Measurements from ENCODE around the gene POLDIP2.

Gene POLDIP2

DNA sequence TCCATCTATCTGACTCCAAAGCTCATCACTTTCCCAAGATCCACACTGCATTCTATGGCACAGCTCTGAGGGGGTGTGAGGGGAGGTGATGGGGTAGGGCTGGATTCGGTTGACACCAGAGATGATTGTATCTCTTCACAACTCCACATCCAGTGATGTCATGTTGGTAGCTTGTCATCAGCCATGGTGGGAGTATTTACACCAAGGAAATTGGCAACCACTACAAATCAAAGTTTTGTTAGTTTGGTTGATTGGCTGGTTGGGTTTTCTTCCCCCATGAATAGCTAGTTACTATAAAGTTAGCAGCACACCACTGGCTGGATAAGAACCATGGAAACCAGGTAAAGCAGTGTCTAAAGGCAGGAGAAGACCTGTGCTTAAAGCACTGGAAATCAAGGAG is 33.7 kb upstream of the POLDIP2 start:
- TF ChIP-seq, protein P1, sequence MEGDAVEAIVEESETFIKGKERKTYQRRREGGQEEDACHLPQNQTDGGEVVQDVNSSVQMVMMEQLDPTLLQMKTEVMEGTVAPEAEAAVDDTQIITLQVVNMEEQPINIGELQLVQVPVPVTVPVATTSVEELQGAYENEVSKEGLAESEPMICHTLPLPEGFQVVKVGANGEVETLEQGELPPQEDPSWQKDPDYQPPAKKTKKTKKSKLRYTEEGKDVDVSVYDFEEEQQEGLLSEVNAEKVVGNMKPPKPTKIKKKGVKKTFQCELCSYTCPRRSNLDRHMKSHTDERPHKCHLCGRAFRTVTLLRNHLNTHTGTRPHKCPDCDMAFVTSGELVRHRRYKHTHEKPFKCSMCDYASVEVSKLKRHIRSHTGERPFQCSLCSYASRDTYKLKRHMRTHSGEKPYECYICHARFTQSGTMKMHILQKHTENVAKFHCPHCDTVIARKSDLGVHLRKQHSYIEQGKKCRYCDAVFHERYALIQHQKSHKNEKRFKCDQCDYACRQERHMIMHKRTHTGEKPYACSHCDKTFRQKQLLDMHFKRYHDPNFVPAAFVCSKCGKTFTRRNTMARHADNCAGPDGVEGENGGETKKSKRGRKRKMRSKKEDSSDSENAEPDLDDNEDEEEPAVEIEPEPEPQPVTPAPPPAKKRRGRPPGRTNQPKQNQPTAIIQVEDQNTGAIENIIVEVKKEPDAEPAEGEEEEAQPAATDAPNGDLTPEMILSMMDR (IDR thresholded peaks at IDR 0.05; ENCODE audit: low read depth, low read length) = no peak
- in situ Hi-C loops (cut with HindIII; ENCODE audit: low sequenced_read_pairs) = no loop called here
- no peak for DNase-seq (ENCODE audit: low read depth, low spot score)
- H3K4me3 ChIP-seq (ENCODE audit: low read depth, low read length) = no peak overlapping the region

DNA sequence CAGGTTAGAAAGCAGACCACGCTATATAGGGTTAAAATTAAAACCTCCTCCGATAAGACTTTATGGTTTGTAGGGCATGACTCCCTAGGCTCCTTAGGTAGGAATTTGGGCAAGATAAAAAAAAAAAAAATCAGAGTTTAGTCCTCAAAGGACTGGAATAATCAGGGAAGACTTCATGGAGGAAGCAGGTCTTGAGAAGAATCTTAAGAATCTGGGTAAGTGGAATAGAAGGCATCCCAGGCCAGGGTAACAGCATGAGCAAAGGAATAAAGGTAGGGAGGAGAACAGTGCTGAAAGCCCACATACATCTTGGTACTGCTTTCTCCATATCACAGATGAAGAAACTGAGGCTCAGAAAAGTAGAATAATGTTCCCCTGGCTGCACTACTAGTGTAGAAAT is 33.2 kb upstream of the POLDIP2 start:
- TF ChIP-seq, protein P1 (IDR thresholded peaks at IDR 0.05; ENCODE audit: low read depth, low read length) = no peak
- no peak overlapping the region for H3K4me3 ChIP-seq (ENCODE audit: low read depth, low read length)
- in situ Hi-C loops (cut with HindIII; ENCODE audit: low sequenced_read_pairs) = no loop called here
- DNase-seq (ENCODE audit: low read depth, low spot score) = no peak

DNA sequence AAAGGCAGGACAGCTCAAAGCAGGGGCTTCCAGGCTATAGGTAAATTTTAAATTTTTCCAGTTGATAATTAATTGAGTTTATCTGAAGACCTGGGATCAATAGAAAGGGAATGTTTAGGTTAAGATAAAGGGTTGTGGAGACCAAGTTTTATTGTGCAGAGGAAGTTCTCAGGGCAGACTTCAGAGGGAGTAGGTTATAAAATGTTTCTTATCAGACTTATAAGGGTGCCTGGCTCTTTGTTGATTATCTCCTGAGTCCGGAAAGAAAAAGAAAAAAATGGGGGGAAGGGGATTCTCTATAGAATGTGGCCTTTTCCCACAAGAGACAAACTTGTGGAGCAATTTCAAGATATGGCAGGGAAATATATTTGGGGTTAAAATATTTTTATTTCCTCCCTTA is 32.8 kb upstream of the POLDIP2 start:
- no peak for DNase-seq (ENCODE audit: low read depth, low spot score)
- H3K4me3 ChIP-seq (ENCODE audit: low read depth, low read length) = no peak overlapping the region
- in situ Hi-C loops (cut with HindIII; ENCODE audit: low sequenced_read_pairs) = no loop called here
- TF ChIP-seq, protein P1 (IDR thresholded peaks at IDR 0.05; ENCODE audit: low read depth, low read length) = no peak

DNA sequence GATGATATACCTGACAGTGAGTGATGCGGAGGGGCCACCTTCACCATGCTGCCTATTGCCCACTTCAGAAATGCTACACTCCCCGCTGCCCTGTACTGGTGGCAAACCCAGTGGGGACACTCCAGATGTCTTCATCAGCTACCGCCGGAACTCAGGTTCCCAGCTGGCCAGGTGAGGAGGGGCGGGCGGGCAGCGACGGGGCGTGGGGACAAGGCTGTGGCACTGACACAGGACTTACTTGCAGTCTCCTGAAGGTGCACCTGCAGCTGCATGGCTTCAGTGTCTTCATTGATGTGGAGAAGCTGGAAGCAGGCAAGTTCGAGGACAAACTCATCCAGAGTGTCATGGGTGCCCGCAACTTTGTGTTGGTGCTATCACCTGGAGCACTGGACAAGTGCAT is 30.8 kb upstream of the POLDIP2 start:
- DNase-seq (ENCODE audit: low read depth, low spot score) = no peak
- TF ChIP-seq, protein P1 (IDR thresholded peaks at IDR 0.05; ENCODE audit: low read depth, low read length) = no peak
- in situ Hi-C loops (cut with HindIII; ENCODE audit: low sequenced_read_pairs) = no loop called here
- no peak overlapping the region for H3K4me3 ChIP-seq (ENCODE audit: low read depth, low read length)

DNA sequence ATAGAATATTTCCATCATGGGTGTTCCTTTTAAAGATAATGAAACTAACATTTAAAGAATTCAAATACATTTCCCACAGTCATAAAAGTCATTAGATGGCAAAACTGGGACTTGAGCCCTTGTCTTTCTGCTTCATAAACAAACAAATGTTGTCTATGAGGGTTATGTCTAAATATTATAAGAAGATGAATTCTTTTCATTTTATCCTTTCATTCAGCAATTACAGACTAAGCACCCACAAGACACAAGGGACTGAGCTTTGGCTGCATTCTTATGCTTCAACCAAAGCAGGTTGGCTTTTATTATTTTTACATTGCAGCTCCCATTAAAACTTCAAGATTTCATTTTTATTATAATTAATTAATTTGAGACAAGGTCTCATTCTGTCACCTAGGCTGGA is 29.1 kb upstream of the POLDIP2 start:
- DNase-seq (ENCODE audit: low read depth, low spot score) = no peak
- H3K4me3 ChIP-seq (ENCODE audit: low read depth, low read length) = no peak overlapping the region
- in situ Hi-C loops (cut with HindIII; ENCODE audit: low sequenced_read_pairs) = no loop called here
- TF ChIP-seq, protein P1 (IDR thresholded peaks at IDR 0.05; ENCODE audit: low read depth, low read length) = no peak

DNA sequence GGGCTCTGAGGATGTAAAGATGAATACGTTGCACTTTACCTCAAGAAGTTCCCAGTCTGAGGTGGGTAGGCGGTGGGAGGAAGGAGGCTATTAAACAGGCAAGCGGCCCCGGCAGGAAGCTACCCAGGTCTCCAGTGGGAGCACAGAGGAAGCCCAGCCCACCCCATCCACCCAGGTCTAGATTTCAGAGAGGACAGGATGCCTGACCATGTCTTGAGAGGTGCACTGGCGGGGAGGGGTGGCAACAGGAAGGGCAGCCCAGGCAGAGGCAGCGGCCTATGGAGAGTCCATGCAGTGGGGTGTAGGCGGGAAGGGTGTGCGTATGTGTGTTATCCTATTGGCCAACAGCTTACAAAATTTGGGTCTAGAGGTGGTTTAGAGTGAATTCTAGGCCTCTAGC is 28.1 kb upstream of the POLDIP2 start:
- no peak overlapping the region for H3K4me3 ChIP-seq (ENCODE audit: low read depth, low read length)
- in situ Hi-C loops (cut with HindIII; ENCODE audit: low sequenced_read_pairs) = no loop called here
- TF ChIP-seq, protein P1 (IDR thresholded peaks at IDR 0.05; ENCODE audit: low read depth, low read length) = no peak
- no peak for DNase-seq (ENCODE audit: low read depth, low spot score)

DNA sequence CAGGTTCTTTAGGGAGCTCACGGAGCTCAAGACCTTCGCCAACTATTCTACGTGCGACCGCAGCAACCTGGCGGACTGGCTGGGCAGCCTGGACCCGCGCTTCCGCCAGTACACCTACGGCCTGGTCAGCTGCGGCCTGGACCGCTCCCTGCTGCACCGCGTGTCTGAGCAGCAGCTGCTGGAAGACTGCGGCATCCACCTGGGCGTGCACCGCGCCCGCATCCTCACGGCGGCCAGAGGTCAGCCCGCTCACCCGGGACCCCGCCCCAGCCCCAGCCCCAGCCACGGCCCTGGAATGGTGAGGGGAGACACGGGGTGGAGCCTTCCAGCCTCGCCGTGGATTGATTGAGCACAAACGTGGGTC is 27.7 kb upstream of the POLDIP2 start:
- in situ Hi-C loops (cut with HindIII; ENCODE audit: low sequenced_read_pairs) = no loop called here
- no peak for DNase-seq (ENCODE audit: low read depth, low spot score)
- H3K4me3 ChIP-seq (ENCODE audit: low read depth, low read length) = no peak overlapping the region
- TF ChIP-seq, protein P1 (IDR thresholded peaks at IDR 0.05; ENCODE audit: low read depth, low read length) = no peak
